Breast epithelium (tissue), 3 donors: ENCODE data around the gene VAT1L.

ENCODE experiments used
- POLR2A ChIP-seq: fragments of 450-650 bp; IDR thresholded peaks from one replicate; pipeline ENCODE4 v1.6.1; 2016; ENCODE audit warnings: antibody characterized with exemption, mild to moderate bottlenecking, moderate library complexity
- POLR2AphosphoS5 ChIP-seq, 3 donors: sonication (generic); formaldehyde crosslinking; IDR thresholded peaks; one replicate each; pipeline ENCODE4 v1.6.1; 2017; ENCODE audit warnings: antibody characterized with exemption in 3 of 3
- TF ChIP-seq, protein P1 (sequence below), 3 donors: fragments of 450-650 bp; IDR thresholded peaks; one replicate each; pipeline ENCODE4 v1.5.1; 2016 to 2017; ENCODE audit warnings: antibody characterized with exemption in 3 of 3, mild to moderate bottlenecking in 3 of 3, moderate library complexity in 3 of 3

DNA sequence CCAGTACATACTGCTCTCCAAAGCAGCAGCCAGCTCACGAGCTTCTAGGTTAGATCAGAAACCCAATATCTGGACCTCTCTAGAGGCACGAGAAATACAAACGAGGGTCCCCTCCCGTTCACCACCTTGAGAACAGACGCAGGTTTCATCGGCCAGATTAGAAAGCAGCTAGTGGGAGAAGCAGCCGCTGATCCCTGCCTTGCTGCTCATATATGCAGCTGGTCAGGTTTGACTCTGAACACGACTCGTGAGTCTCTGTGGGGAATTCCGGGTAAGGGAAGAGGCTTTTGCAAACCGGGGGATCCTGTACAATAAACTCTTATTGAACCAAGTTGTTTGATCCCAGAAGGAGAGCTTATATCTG lies 1.6 kb downstream of the VAT1L start:
- TF ChIP-seq, protein P1, sequence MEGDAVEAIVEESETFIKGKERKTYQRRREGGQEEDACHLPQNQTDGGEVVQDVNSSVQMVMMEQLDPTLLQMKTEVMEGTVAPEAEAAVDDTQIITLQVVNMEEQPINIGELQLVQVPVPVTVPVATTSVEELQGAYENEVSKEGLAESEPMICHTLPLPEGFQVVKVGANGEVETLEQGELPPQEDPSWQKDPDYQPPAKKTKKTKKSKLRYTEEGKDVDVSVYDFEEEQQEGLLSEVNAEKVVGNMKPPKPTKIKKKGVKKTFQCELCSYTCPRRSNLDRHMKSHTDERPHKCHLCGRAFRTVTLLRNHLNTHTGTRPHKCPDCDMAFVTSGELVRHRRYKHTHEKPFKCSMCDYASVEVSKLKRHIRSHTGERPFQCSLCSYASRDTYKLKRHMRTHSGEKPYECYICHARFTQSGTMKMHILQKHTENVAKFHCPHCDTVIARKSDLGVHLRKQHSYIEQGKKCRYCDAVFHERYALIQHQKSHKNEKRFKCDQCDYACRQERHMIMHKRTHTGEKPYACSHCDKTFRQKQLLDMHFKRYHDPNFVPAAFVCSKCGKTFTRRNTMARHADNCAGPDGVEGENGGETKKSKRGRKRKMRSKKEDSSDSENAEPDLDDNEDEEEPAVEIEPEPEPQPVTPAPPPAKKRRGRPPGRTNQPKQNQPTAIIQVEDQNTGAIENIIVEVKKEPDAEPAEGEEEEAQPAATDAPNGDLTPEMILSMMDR (IDR thresholded peaks at IDR 0.05) = no peak
- TF ChIP-seq POLR2A = no peak
- no peak for TF ChIP-seq POLR2AphosphoS5 (IDR thresholded peaks at IDR 0.05)
